GM12878 (cell line): ENCODE measurements around the gene PPIF. TPM values are rescaled to one million over a fixed set of nuclear protein-coding genes. Genes with fewer than 3 reads are reported as not detected.

Experiments used
- ATAC-seq: fragments of 200-7000 bp; cut with Tn5 transposase; 3 replicates; pipeline ENCODE4 v1.9.1; 2020; ENCODE audit warnings: mild to moderate bottlenecking, moderate library complexity
- BruUV-seq: library from RNA; stranded (reverse); fragments of 400-500 nt; replicated peaks from 2 replicates; lab custom pipeline; 2021; lab: Mats Ljungman, UMichigan
- CTCF ChIA-PET: fragments of 300-600 bp; sonication (Branson Sonifier 250); formaldehyde crosslinking; extraction: SDS; loops from one replicate; lab custom pipeline; 2021; ENCODE audit warnings: inconsistent platforms; lab: Yijun Ruan, JAX
- POLR2A ChIA-PET: fragments of 350-600 bp; formaldehyde crosslinking; extraction: SDS; loops from one replicate; lab custom pipeline; 2021; ENCODE audit warnings: inconsistent platforms; lab: Charles Lee
- RAD21 ChIA-PET: fragments of 300-600 bp; sonication (Branson Sonifier 250); formaldehyde crosslinking; loops from one replicate; lab custom pipeline; 2023; ENCODE audit warnings: antibody characterized with exemption; ENCODE audit not compliant: unreplicated experiment; lab: Charles Lee
- SMC1A ChIA-PET: fragments of 300-600 bp; sonication (Branson Sonifier 250); formaldehyde crosslinking; loops from one replicate; lab custom pipeline; 2023; ENCODE audit not compliant: unreplicated experiment, uncharacterized antibody; lab: Charles Lee
- DNase-seq: peaks from one replicate; pipeline ENCODE4 v3.0.0-alpha.2; 2011; ENCODE audit warnings: low read depth, low spot score
- FAIRE-seq: peaks from 3 replicates; lab custom pipeline; 2011; peaks lifted over from hg19 to GRCh38; lab: Jason Lieb, UNC
- H2AFZ ChIP-seq: 2 replicates; pipeline ENCODE4 v1.6.0; 2011; ENCODE audit warnings: low read depth, low read length, control low read depth; ENCODE audit not compliant: control insufficient read depth
- H3K27ac ChIP-seq: 2 replicates; pipeline ENCODE4 v1.5.1; 2011; ENCODE audit warnings: control low read depth; ENCODE audit not compliant: control insufficient read depth, insufficient read depth
- H3K27me3 ChIP-seq, 2 experiments: replicated peaks in 1 of 2; 2 replicates each; pipeline versions ENCODE4 v1.6.0 to v1.6.1; 2011; ENCODE audit warnings: low read length in 1 of 2; ENCODE audit not compliant: control insufficient read depth in 2 of 2, insufficient read depth in 2 of 2
- H3K36me3 ChIP-seq, 2 experiments: 2 replicates each; pipeline ENCODE4 v1.5.1; 2011; ENCODE audit warnings: low read length in 1 of 2; ENCODE audit not compliant: control insufficient read depth in 2 of 2, insufficient read depth in 2 of 2
- H3K4me1 ChIP-seq: 2 replicates; pipeline ENCODE4 v1.6.1; 2011; ENCODE audit warnings: mild to moderate bottlenecking, low read length, moderate library complexity, mixed read lengths; ENCODE audit not compliant: control insufficient read depth, insufficient read depth
- H3K4me2 ChIP-seq: 2 replicates; pipeline ENCODE4 v1.6.0; 2011; ENCODE audit warnings: control low read depth; ENCODE audit not compliant: control insufficient read depth, insufficient read depth
- H3K4me3 ChIP-seq: fragments of 200-600 bp; sonication (generic); 2 replicates; pipeline ENCODE4 v1.5.1; 2016
- H3K79me2 ChIP-seq: 2 replicates; pipeline ENCODE4 v1.6.0; 2011; ENCODE audit warnings: low read length; ENCODE audit not compliant: control insufficient read depth, insufficient read depth
- H3K9ac ChIP-seq: 2 replicates; pipeline ENCODE4 v1.8.0; 2011; ENCODE audit warnings: low read length, control low read depth, mixed read lengths; ENCODE audit not compliant: control insufficient read depth, insufficient read depth
- H3K9me3 ChIP-seq: replicated peaks from 3 replicates; pipeline ENCODE4 v1.5.1; 2011; ENCODE audit warnings: mild to moderate bottlenecking, low read length; ENCODE audit not compliant: control insufficient read depth, insufficient read depth
- H4K20me1 ChIP-seq: 2 replicates; pipeline ENCODE4 v1.6.0; 2011; ENCODE audit not compliant: control insufficient read depth, insufficient read depth
- ATF2 ChIP-seq: IDR thresholded peaks from 2 replicates; pipeline ENCODE4 v1.6.1; 2012; ENCODE audit warnings: low read length, inconsistent platforms
- BACH1 ChIP-seq: fragments of 450-650 bp; IDR thresholded peaks from 2 replicates; pipeline ENCODE4 v1.6.1; 2017; ENCODE audit warnings: mild to moderate bottlenecking, borderline replicate concordance
- CUX1 ChIP-seq: IDR thresholded peaks from 2 replicates; pipeline ENCODE4 v1.6.1; 2012; ENCODE audit warnings: improper control_type of control experiment, low read depth, low read length; ENCODE audit not compliant: insufficient replicate concordance
- NFYA ChIP-seq: IDR thresholded peaks from 2 replicates; pipeline ENCODE4 v1.6.1; 2011; ENCODE audit warnings: low read depth, mild to moderate bottlenecking, low read length, improper control_type of control experiment, borderline replicate concordance
- NR2C2 ChIP-seq: IDR thresholded peaks from 2 replicates; pipeline ENCODE4 v1.6.1; 2011; ENCODE audit warnings: borderline replicate concordance, low read depth; ENCODE audit not compliant: control insufficient read depth, insufficient read length
- PKNOX1 ChIP-seq: fragments of 450-650 bp; IDR thresholded peaks from 2 replicates; pipeline ENCODE4 v1.6.1; 2016; ENCODE audit warnings: mild to moderate bottlenecking
- ZBED1 ChIP-seq: IDR thresholded peaks from 2 replicates; pipeline ENCODE4 v1.6.1; 2016; ENCODE audit warnings: borderline replicate concordance
- WGBS: methylation state at CpG from one replicate; pipeline ENCODE4 v1.1.6; 2016; ENCODE audit warnings: low lambda C conversion rate; ENCODE audit not compliant: insufficient replicate concordance, insufficient coverage; ENCODE audit errors: missing lambda C conversion rate; 5-methylcytosine and 5-hydroxymethylcytosine counted together
- in situ Hi-C: fragments of 300-500 bp; cut with MboI; formaldehyde crosslinking; loops from 9 replicates; pipeline ENCODE4 v1.14.3; 2018; ENCODE audit warnings: mixed read lengths
- intact Hi-C: fragments of 100-400 bp; cut with micrococcal nuclease; formaldehyde crosslinking; loops from one replicate; pipeline ENCODE4 v1.14.2; 2022; ENCODE audit not compliant: unreplicated experiment
- polyA plus RNA-seq, 11 experiments: library from polyadenylated mRNA; depleted of rRNA in 4 of 11; unstranded in 6 of 11; stranded (reverse) in 5 of 11; fragments of >200 nt; fragmentation: Nextera tagmentation in 4 of 11; fragmentation: Illumina TruSeq in 1 of 11; extraction: Ambion mirVana in 4 of 11; extraction: Trizol in 1 of 11; gene quantifications; 1 replicate in 1 of 11; 2 replicates in 10 of 11; pipeline versions ENCODE4 v1.2.1 to v1.2.3, GENCODE V29; 2011 to 2016; ENCODE audit warnings: inconsistent platforms in 2 of 11, missing spikeins in 2 of 11, low read depth in 1 of 11
- total RNA-seq, 4 experiments: library from RNA; depleted of rRNA in 3 of 4; stranded (reverse); fragments of >200 nt in 3 of 4; fragmentation: Illumina TruSeq in 1 of 4; extraction: Trizol in 1 of 4; gene quantifications; 2 replicates each; pipeline versions ENCODE4 v1.2.1 to v1.2.3, GENCODE V29; 2013 to 2021

PPIF gene
- total and polyA plus RNA-seq, 10 of the 15 experiments (the other 5 are each of a cell fraction or from before 2014, with no cell fraction given), result 28.8 to 180 (median 128) TPM

- no peaks in the 10 kb centered on the region for H3K36me3 ChIP-seq
- RAD21 ChIA-PET, result interaction anchor here (0.6 to 2.0 kb wide), 8 partner anchors 21 to 79 kb away, joined by 3 to 7 read pairs (median 4); no protein-coding TSS in a partner anchor
- H2AFZ ChIP-seq, result no peak overlapping the region
- TF ChIP-seq ATF2, result no peak
- no peak for TF ChIP-seq NR2C2
- TF ChIP-seq BACH1, result no peak
- no peak for TF ChIP-seq PKNOX1
- no peak for TF ChIP-seq CUX1
- no peak for TF ChIP-seq NFYA
- no peak for TF ChIP-seq ZBED1
- TF ChIP-seq, all 136 proteins: peak for 0
- POLR2A ChIA-PET, result interaction anchor here (0.8 to 2.2 kb wide), 3 partner anchors 7 to 78 kb away, joined by 3 to 11 read pairs (median 5); no protein-coding TSS in a partner anchor
- no peak for ATAC-seq
- Histone ChIP-seq H4K20me1 (no peaks in the 10 kb centered on the region), H3K4me1 (peaks cover 37% of the 10 kb centered on the region), H3K4me3 (no peak overlapping the region), H3K9me3 (no peaks in the 10 kb centered on the region; the same call in 2 of the 3 replicates), H3K9ac (no peak overlapping the region), H3K27ac (no peak overlapping the region), H3K27me3 (no peaks in the 10 kb centered on the region), H3K79me2 (no peaks in the 10 kb centered on the region), H3K4me2 (no peak overlapping the region)
- WGBS, result 100% methylated on average over 1 of the region's 1 CpG
- in situ Hi-C loops (no loop called here), intact Hi-C loops (no loop called here)
- CTCF ChIA-PET, result interaction anchor here (0.9 to 2.3 kb wide), 3 partner anchors 22 to 128 kb away, joined by 4 to 18 read pairs (median 6); partner anchors contain the start of gene PPIF
- SMC1A ChIA-PET, result interaction anchor here (0.7 to 2.2 kb wide), 9 partner anchors 19 to 164 kb away, joined by 3 to 8 read pairs (median 4); partner anchors contain the start of gene PPIF
- BruUV-seq, result no TSS peak
- DNase-seq, result no peak
- no peak for FAIRE-seq
Measured at GRCh38 chr10:79323602-79324001, 23.7 kb upstream of the PPIF start.
